ENCODE measurements around the gene PARP3.

PARP3 gene

DNA sequence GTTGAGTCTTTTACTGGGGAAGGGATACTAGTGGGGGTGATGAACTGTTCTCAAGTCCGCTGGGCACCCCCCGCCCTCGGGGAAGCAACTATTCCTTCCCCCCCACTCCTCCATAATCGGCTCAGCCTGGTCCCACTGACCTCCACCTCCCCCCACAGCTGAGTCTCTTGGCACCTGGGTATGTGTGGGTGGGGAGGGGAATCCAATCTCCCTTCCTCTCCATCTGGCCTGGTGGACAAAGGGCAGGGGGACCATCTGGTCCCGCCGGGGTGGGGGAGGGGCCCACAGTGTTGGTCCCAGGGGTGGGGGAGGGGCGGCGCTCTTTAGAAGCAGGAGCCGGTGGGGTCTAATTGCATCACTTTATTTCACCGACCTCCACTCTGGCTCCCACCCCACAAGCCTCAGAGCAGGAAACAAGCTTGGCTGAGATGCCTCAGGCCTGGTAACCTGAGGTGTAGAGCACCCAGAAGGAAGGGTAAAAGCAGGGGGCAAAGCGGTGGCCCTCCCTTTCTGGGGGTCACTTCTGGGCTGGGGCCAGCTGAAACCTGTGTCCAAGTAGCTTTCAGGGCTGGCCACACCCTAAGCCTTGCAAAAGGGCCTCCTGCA lies 26.1 kb downstream of the PARP3 start:
- peak; percentile 45 for DNase-seq

DNA sequence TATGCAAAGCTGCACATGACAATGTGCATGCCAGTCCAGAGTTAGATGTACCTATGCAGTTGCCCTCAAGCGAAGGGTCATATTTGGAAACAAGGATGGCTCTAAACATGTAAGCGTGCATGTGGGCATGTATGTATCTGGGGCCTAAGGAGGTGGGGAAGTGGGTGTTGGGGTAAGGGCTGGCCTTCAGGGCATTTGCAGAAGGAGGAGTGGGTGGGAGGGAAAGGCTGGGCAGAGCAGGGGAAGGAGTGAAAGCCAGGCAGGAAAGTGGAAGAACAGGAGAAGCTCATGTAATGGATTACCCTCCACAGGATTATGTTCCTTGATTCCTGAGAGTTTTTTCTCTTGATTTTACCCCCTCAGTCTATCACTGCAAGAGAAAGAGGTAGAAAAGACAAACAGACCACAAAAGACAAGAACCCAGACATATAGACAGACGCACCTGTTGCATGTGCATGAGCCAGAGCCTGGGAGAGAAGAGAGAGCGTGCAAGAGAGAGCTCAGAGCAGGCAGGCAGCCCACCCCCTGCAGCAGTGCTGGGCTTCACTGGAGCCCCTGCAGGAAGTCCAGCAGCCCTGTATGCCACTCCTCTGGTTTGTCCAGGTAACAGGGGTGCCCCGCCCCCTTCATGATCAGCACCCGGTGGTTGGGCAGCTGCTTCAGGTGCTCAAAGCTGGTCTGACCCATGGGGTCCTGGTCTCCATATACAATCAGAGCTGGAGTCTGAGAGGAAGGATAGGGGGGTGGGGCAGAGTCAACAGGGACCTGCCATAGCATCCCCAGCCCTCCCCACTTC lies 26.9 kb downstream of the PARP3 start:
- no peak for DNase-seq

DNA sequence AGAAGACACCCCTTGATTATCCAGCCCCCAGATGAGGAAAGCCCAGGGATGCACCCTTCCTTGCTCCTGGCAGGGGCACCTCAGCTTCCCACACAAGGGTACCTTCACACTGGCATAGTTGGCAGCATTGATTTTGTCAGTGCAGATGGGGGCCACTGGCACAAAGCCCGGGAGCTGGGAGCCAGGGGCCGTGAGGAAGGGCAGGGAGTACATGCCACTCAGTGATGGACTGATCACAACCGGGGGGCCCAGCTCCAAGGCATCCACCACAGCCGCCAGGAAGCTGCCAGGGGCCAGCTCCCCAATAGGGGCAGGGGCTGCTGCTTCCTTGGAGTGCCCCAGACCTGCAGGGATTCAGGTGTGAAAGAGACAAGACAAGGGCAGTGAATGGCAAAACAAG lies 27.7 kb downstream of the PARP3 start:
- DNase-seq: no peak

DNA sequence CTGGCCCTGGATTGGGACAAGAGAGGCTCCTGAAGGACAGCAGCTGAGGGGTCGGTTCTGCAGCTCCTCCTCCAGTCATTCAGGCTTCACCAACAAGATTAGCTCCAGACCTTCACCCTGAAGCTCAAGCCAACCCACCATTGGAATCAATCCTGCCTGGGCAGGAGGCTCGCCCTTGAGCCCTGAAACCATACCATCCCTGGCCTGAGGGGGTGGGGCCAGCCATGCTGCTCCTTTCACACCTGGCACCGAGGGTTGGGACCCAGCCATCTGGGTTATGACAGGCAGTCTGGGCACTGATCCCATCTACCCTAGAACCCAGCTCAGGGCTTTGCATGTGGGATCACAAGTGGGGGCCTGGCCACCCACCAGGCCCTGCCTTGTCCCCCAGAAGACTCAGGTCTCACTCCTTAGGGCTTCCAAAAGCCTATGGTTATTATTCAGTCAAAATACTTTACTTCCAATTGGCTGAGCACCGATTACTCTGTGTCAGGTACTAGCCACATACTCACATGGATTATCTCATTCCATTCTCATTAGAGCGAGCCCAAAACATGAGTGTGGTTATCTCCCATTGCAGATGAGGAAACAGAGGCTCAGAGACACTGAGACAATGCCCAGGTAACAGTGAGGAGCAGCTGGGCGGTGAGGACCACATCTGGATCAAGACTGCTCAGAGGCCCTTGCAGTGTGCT lies 28.6 kb downstream of the PARP3 start:
- DNase-seq: no peak

DNA sequence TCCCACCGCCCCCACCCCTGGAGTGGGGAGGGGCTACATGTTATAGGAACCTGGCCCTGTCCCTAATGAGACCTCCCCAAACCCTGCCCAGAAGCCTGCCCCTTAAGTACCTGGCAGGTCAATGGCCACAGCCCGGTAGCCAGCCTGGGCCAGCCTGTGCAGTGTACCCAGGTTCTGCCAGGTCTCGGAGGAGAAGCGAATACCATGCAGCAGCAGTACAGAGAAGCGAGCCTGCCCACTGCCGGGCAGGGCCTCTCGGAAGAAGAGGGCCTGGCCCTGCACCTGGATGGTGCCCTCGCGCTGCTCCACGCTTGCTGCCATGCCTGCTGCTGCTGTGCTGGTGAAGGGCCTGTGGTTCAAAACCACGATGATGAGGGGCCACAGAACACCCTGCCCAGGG lies 29.2 kb downstream of the PARP3 start:
- no peak for DNase-seq

DNA sequence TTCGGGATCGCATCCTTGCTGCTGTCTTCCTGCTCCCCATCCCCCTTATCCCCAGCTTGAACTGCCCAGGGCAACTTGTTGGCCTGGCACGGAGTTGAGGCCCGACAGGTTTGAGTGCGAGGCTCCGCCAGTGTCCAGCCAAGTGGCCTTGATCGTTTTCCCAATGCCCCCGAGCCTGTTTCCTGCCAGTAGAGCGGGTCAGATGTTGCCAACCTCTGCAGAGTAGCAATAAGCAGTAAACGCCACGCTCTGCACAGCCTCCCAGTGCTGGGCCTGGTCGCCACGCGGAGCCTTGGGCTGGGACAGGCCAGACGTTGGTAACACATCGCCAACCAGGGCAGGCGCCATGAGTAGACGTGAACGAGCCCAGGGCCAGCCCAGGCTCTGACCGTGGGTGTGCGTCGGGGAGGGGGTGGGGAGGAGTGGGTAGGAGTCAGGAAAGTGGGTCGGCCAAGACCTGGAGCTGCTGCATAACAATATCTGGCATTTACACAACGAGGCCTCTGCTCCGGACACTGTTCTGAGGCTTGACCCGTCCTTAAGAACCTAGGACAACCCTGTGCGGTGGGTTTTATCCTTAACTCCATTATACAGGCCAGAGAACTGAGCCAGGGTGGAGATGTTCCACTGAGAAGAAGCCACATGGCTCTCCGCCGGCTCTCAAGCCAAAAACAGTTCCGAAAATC lies 32.3 kb downstream of the PARP3 start:
- DNase-seq: no peak

DNA sequence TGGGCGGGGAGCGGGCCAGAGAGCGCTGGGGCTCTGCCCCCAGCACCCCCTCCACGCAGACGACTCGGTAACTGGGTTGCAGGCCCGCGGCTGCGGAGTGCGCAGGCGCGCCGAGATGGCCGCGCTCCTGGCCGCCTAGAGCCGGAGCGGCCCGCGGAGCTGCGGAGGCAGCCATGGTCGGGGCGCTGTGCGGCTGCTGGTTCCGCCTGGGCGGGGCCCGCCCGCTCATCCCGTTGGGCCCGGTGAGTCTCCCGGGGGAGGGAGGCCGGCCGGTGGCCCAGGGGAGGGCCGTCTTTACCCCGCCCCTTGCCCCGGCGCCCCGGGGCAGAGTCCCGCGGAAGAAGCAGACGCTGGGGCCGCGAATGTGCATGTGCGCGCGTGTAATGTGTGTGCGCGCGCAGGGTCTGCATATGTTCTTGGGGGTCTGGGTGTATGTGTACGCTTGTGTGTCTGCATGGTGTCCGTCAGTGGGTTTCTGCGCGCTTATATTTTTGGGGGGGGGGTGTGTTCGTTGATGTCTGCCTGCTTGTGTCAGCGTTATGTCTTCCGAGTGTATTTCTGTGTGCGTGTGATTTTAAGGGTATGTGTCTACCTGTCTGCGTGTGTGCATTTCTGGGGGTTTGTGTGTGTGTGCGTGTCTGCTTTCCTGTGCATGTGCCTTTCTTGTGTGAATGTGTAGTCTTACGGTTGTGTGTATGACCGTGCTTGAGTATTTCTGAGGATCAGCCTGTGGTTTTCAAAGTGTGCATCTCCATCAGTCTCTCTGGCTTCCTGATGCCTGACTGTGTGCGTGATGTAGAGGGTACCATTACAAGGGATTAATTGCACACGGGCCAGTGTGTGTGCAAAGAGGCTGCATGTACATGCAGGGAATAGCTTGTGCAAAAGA lies 33.0 kb downstream of the PARP3 start, which contains the start of gene ABHD14A:
Gene ABHD14A, plus strand, starts transcription at position 102 of the 889 bp plus-strand sequence. Its CDS starts 72 bp downstream, at position 174.
- no peak for DNase-seq

DNA sequence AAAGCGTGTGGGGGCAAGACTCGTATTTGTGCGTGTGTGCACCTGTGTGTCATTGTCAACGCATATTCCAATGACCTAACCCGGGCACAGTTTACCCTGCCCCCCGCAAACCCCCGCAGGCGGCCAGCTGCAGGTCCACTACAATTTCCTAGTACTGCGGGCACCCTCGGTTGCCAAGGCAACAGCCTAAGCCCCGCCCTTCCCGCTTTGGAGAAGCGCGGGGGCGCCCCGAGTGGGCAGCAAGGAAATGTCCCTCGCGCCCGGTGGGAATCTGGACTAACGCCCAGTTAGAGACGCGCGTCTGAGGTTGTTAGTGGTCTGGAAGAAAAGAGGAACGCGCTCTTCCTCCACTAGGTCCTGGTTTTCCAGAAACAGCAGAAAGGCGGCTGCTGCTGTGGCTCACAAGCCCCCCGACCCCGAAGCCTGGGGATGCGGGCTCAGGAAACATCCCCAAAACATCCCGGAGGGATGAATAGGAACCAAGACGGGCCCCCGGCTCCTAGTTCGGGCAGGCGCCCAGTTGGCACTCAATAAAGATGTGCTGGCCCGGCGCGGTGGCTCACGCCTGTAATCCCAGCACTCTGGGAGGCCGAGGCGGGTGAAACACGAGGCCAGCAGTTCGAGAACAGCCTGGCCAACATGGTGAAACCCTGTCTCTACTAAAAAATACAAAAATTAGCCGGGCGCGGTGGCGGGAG lies 33.8 kb downstream of the PARP3 start:
- no peak for DNase-seq

DNA sequence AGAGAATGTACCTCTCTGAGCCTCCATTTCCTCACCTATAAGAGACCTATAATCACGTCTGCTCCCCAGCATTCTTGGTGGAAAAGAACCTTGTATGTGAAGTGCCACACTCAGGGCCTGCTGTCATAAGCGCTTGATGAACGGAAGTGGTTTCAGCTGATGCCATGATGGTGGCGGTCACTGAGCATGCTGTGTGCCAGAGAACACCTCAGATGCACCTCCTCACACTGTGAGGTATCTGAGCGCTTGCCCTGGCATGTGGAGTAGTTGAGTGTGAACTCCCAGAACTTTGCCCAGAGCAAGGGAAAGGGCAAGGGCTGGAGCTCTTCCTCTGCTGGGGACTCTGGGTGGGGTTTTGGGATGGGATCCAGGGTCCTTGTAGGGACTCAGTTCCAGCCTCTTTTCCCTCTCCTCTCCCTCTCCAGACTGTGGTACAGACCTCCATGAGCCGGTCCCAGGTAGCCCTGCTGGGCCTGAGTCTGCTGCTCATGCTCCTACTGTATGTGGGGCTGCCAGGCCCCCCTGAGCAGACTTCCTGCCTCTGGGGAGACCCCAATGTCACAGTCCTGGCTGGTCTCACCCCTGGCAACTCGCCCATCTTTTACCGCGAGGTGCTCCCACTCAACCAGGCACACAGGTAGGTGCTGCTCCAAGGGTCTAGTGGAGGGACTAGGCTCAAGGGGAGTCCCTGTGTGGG lies 35.4 kb downstream of the PARP3 start:
- no peak for DNase-seq

DNA sequence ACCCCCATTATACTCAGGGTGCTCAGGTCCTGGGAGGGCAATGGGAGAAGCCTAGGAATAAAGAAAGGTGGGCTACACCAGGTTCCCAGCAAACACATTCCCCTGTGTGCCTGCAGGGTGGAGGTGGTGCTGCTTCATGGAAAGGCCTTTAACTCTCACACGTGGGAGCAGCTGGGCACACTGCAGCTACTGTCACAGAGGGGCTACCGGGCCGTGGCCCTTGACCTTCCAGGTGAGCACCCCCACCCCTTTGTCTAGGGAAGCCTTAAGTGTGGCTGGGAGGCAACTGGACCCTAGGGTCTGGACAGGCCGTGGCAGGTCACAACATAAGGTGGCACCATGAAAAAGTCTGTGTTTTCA lies 36.0 kb downstream of the PARP3 start:
- DNase-seq: no peak

DNA sequence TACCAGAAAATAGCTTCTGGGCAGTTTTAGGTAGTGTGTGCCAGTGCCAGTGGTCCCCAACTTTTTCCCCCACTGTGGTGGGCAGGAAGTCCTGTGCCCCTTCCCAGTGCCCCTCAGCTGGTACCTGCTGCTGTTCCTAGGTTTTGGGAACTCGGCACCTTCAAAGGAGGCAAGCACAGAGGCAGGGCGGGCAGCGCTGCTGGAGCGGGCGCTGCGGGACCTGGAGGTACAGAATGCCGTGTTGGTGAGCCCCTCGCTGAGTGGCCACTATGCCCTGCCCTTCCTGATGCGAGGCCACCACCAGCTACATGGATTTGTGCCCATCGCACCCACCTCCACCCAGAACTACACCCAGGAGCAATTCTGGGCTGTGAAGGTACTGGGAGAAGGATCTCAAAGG lies 38.1 kb downstream of the PARP3 start:
- no peak for DNase-seq

DNA sequence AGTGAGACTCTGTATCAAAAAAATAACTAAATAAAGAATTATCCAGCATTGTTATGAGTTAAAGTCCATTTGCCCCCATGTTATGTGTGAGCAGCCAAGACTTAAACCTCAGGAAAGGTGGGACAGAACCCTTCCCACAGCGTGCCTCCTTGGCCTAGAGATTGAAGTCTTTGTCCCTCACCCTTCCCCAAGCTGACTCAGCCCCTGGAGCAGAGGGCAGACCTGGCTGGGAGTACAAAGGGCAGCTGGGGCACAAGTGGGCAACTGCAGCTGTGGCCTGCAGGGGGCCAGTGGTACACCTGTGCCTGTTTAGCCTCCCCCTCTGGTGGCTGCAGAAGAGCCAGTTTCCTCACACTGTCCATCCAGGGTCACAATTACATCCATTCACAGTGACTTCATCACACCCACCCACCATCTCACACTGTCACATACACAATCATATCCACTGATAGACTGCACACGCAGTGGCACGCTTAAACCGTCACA lies 40.2 kb downstream of the PARP3 start:
- DNase-seq: no peak

DNA sequence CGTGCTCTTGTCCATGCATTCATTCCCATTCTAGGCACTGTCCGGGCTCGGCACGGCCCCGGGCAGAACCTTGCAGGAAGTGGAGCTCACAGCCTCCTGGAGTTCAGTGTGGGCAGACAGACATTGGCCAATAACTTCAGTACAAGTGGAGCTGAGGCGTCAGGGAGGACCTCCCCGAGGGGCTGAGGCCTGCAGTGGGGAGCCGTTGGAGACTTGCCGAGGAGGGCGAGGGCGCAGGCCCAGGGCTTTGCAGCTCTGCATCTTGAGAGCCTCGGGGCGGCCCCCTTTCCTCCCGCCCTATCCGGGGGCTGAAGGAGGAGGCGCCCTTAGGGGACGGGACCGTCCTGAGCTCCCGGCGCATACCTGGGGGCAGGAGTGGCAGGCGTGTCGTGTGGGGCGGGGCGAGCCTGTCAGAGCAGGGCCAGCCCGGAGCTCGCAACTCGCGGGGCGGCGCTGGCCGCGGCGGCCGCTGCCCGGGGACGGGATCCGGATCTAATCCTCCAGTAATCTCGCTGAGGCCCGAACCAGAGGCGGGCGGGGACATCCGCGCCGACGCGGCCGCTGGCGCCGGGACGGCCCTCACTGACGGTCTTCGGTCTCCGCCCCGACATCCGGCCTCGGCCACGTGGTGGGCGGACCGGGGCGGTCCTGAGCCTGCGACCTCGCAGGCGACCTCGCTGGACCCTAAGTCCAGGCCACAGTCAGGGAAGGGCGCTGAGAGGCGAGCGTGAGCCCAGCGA lies 40.8 kb downstream of the PARP3 start, which contains the start of gene ACY1:
Gene ACY1, plus strand, starts transcription at position 698 of the 740 bp plus-strand sequence. CDS start 530 bp downstream, outside the sequence.
- DNase-seq: no peak

DNA sequence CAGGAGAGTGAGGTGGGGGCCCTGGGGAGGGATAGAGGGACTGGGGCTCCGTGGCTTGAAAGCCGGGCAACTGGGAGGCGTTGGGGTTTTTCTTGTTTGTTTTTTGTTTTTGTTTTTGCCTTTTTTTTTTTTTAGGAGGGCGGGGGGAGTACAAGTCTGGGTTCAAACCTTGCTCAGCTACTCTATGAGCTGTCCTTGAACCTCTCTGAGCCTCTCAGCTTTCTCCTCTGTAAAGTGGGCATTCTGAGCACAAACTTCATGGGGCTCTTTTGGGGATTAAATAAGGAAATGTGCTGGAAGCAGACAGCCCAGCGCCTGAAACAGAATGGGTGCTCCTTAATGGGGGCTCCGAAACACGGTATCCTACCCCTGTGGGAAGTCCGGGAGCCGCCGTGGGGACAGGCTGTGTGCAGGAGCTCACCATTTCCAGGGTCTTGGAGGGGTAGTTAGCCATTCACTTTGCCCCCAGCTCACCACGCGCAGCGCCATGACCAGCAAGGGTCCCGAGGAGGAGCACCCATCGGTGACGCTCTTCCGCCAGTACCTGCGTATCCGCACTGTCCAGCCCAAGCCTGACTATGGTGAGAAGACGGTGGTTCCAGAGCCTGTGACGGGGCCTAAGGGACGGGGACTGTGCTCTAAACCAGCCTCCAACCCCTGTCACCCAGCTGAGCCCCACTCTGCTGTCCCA lies 41.6 kb downstream of the PARP3 start:
- DNase-seq: no peak

DNA sequence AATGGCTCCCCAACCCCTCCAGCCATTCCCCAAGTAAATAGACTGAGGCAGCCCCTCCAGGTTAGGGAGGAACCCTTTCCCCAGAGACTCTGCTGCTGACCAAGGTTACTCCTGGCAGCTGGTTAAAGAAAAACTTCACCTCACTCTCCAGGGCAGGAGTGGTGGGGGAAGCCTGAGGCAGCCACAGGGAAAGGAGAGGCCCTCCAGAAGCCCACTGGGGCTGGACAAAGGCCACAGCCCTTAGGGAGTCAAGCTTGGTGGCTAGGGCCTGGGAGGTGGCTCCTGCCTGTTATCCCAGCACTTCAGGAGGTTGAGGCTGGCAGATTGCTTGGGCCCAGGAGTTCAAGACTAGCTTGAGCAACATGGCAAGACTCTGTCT lies 42.1 kb downstream of the PARP3 start:
- no peak for DNase-seq

DNA sequence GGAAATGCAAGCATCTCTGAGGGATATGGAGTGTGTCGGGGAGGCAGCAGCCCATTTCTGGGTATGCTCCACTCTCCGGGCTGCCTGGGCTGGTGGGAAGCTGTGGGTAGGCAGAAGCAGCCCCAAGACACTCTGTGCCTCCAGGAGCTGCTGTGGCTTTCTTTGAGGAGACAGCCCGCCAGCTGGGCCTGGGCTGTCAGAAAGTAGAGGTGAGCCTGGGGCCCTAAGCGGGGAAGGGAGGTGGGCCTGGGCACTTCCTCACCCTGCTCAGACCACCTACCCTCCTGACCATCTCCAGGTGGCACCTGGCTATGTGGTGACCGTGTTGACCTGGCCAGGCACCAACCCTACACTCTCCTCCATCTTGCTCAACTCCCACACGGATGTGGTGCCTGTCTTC lies 42.9 kb downstream of the PARP3 start:
- DNase-seq: no peak

DNA sequence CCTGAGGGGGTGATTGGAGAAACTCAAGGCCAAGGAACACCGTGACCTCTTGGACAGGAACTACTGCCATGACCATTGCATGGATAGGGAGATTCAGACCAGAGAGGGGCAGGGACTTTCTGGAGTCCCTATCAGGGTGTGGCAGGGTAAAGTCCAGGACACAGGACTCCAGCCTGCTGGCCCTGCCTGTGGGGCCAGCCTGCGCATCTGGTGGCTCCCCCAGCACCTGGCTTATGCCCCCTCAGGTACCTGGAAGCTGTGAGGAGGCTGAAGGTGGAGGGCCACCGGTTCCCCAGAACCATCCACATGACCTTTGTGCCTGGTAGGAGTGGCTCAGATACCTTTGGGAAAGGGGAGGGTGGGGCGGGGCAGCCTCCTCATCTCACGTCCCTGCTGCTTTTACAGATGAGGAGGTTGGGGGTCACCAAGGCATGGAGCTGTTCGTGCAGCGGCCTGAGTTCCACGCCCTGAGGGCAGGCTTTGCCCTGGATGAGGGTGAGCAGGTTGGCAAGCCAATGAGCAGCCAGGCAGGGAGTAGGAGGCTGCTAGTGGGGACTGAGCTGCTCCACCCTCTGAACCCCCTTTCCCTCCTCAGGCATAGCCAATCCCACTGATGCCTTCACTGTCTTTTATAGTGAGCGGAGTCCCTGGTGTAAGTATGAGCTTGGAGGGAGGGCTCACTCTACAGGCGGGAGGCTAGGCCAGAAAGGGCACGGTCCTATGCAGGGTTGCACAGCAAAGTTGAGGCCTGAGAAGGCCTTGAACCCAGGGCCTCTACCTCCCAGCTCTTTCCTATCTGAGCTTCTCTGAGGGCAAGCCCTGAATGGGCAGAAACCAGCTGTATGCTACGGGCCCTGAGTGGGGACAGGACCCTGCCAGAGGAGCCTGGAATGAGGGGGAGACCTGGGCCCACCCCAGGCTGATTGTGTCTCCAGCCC lies 44.1 kb downstream of the PARP3 start:
- DNase-seq: no peak

DNA sequence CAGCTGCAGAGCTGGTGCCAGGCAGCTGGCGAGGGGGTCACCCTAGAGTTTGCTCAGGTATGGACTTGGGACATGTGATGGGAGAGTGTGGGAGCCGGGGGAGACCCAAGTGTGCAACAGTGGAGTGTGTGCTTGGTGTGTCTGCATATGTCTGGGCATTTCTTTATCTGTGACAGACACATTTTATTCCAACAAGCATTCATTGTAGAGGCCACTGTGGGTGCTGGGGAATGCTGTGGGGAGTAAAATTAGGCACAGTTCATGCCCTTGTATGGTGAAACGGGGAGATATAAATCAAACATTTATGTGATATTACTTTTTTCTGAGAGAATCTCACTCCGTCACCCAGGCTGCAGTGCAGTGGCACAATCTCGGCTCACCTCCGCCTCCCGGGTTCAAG lies 45.4 kb downstream of the PARP3 start:
- no peak for DNase-seq
